Activated CD4-positive, alpha-beta memory T cell treated with anti-CD3 and anti-CD28 coated beads for 36 hours (primary cell): Measurements from ENCODE around the gene TERF2IP. TPM values are rescaled to one million over a fixed set of nuclear protein-coding genes. Genes with fewer than 3 reads are reported as not detected.

Experiments used
- CTCF ChIA-PET: fragments of 350-600 bp; sonication (Branson Sonifier 250); formaldehyde crosslinking; loops from one replicate; lab custom pipeline; 2021; ENCODE audit warnings: antibody characterized with exemption, inconsistent platforms; lab: Charles Lee
- POLR2A ChIA-PET: fragments of 350-600 bp; sonication (Branson Sonifier 250); formaldehyde crosslinking; loops from one replicate; lab custom pipeline; 2021; ENCODE audit warnings: antibody characterized with exemption; lab: Charles Lee
- DNase-seq: peaks from one replicate; pipeline ENCODE4 v3.0.0-alpha.2; 2020
- H3K27ac Mint-ChIP-seq: one replicate; pipeline ENCODE4 v1.8.0; 2021; ENCODE audit warnings: mixed read lengths
- H3K27me3 Mint-ChIP-seq: one replicate; pipeline ENCODE4 v1.8.0; 2021; ENCODE audit warnings: mixed read lengths
- H3K36me3 Mint-ChIP-seq: one replicate; pipeline ENCODE4 v1.8.0; 2021; ENCODE audit warnings: mixed read lengths
- H3K4me1 Mint-ChIP-seq: one replicate; pipeline ENCODE4 v1.8.0; 2021; ENCODE audit warnings: low read depth, mixed read lengths
- H3K4me3 Mint-ChIP-seq: one replicate; pipeline ENCODE4 v1.8.0; 2021; ENCODE audit warnings: mild to moderate bottlenecking, mixed read lengths
- H3K9me3 Mint-ChIP-seq: one replicate; pipeline ENCODE4 v1.8.0; 2021; ENCODE audit warnings: mixed read lengths
- intact Hi-C: fragments of 100-400 bp; cut with micrococcal nuclease; formaldehyde crosslinking; loops from one replicate; pipeline ENCODE4 v1.15.1; 2023
- total RNA-seq, 2 experiments: library from RNA; stranded (reverse); gene quantifications; one replicate each; pipeline ENCODE4 v1.2.3, GENCODE V29; 2021

The TERF2IP gene
- total RNA-seq, 2 experiments from 2014 or later: 80.3 to 85.1 TPM

GRCh38 chr16:75640598-75640997 is 7.0 kb upstream of the TERF2IP start:
- CTCF ChIA-PET: interaction anchor here (1.8 kb wide), 1 partner anchor 176 kb away, joined by 4 read pairs; the partner anchor contains the start of gene TMEM170A

GRCh38 chr16:75644240-75645012 is 3.1 kb upstream of the TERF2IP start:
- POLR2A ChIA-PET: interaction anchor here (1.4 kb wide), 2 partner anchors 14 to 21 kb away, joined by 3 to 6 read pairs; partner anchors contain the start of gene ADAT1
- Mint-ChIP-seq H3K9me3 (no peaks in the 10 kb centered on the region), H3K36me3 (peaks cover 56% of the 10 kb centered on the region), H3K4me3 (peak overlapping the region; percentile 51), H3K27ac (peak overlapping the region; percentile 69), H3K4me1 (peaks cover 44% of the 10 kb centered on the region), H3K27me3 (no peaks in the 10 kb centered on the region)
- no peak for DNase-seq
- CTCF ChIA-PET: interaction anchor here (0.6 to 2.1 kb wide), 5 partner anchors 18 to 179 kb away, joined by 3 to 6 read pairs (median 4); partner anchors contain the start of gene TMEM170A
- intact Hi-C loops: loop anchor here (5.0 to 10.0 kb wide), 2 partner anchors 977 to 1350 kb away; partner anchors contain the start of genes PSMD7 and RFWD3

More at GRCh38 chr16:75640598-75640997, 7.0 kb upstream of the TERF2IP start:
- Mint-ChIP-seq H3K27me3 (no peaks in the 10 kb centered on the region), H3K4me3 (no peak overlapping the region), H3K9me3 (no peaks in the 10 kb centered on the region), H3K4me1 (peaks cover 40% of the 10 kb centered on the region), H3K36me3 (peaks cover 68% of the 10 kb centered on the region), H3K27ac (no peak overlapping the region)
- POLR2A ChIA-PET: no interaction called here
- DNase-seq: no peak
- intact Hi-C loops: loop anchor here (10.0 kb wide), 1 partner anchor 1346 kb away; the partner anchor contains the start of gene PSMD7

DNA sequence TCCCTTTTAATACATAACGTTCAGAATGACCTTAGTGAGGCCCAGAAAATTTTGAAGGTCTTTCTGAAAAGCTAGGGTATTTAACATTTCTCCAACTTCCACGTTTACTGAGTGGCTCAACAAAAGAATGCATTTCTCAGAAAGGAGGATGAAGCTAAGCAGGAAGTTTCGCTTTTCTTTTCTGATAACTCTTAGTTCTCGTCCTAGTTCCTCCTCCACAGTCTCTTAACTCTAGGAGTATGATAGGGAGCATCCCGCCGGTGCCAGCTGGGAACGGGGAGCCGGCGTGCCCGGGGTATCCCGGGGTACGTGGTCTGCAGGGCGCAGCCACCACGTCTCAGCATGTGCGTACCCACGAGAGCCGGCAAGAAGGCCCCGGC is 471 bp upstream of the TERF2IP start:
- ChIA-PET CTCF (interaction anchor here (0.8 to 6.4 kb wide), 9 partner anchors 8 to 447 kb away, joined by 3 to 35 read pairs (median 4); partner anchors contain the start of genes ADAT1 and TMEM170A), POLR2A (interaction anchor here (0.7 to 5.0 kb wide), 17 partner anchors 9 to 1544 kb away, joined by 3 to 83 read pairs (median 5); partner anchors contain the start of genes ADAT1, CFDP1, MON1B and TMEM170A)
- Mint-ChIP-seq H3K4me1 (peaks cover 55% of the 10 kb centered on the region), H3K27me3 (no peaks in the 10 kb centered on the region), H3K27ac (peak overlapping the region; percentile 98), H3K4me3 (peak overlapping the region; percentile 94), H3K9me3 (no peaks in the 10 kb centered on the region), H3K36me3 (peaks cover 49% of the 10 kb centered on the region)
- DNase-seq: no peak
- intact Hi-C loops: loop anchor here (1.0 to 10.0 kb wide), 8 partner anchors 24 to 1544 kb away; partner anchors contain the start of genes ADAT1, MON1B, PSMD7 and RFWD3

- no peaks in the 10 kb centered on the region for H3K27me3 Mint-ChIP-seq
- H3K4me3 Mint-ChIP-seq: peak overlapping the region; percentile 94
- H3K36me3 Mint-ChIP-seq: peaks cover 42% of the 10 kb centered on the region
- peaks cover 57% of the 10 kb centered on the region for H3K4me1 Mint-ChIP-seq
- ChIA-PET POLR2A (interaction anchor here (0.6 to 5.0 kb wide), 16 partner anchors 11 to 1543 kb away, joined by 3 to 83 read pairs (median 4); partner anchors contain the start of genes ADAT1, CFDP1 and MON1B), CTCF (interaction anchor here (0.5 to 6.4 kb wide), 15 partner anchors 12 to 449 kb away, joined by 3 to 35 read pairs (median 4); partner anchors contain the start of genes ADAT1, GABARAPL2, TMEM170A and TMEM231)
- DNase-seq: peak; percentile 91
- no peaks in the 10 kb centered on the region for H3K9me3 Mint-ChIP-seq
- intact Hi-C loops: loop anchor here (1.0 to 10.0 kb wide), 4 partner anchors 131 to 1354 kb away; partner anchors contain the start of genes CFDP1, PSMD7 and RFWD3
- peak overlapping the region; percentile 98 for H3K27ac Mint-ChIP-seq
These were observed 898 bp downstream of the TERF2IP start for GRCh38 chr16:75648265-75649076.

- intact Hi-C loops: no loop called here
- no peaks in the 10 kb centered on the region for H3K27me3 Mint-ChIP-seq
- peak overlapping the region; percentile 80 for H3K27ac Mint-ChIP-seq
- ChIA-PET CTCF (interaction anchor here (0.7 to 0.9 kb wide), 2 partner anchors 137 to 189 kb away, joined by 3 read pairs; no protein-coding TSS in a partner anchor), POLR2A (no interaction called here)
- peaks cover 45% of the 10 kb centered on the region for H3K4me1 Mint-ChIP-seq
- peaks cover 38% of the 10 kb centered on the region for H3K36me3 Mint-ChIP-seq
- DNase-seq: no peak
- no peaks in the 10 kb centered on the region for H3K9me3 Mint-ChIP-seq
- H3K4me3 Mint-ChIP-seq: no peak overlapping the region
These were observed 6.3 kb downstream of the TERF2IP start for GRCh38 chr16:75653922-75654321.

DNA sequence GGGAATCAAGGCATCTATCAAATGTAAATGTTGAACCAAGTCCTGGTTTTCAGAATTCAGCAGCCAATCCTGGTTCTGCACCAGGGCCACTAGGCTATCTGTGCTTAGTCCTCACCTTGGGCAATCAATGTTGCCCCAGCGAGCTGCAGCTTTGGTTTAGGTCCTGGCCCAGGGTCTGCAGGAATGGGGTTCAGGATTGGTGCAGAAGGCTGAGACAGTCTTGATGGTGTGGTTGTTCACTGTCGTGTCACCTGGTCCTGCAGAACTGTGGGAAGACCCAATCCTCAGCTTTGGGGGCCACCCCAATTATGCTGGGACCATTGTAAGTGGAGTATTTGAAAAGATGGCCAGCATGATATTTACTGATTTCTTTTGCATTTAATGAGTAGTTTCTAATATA is 10.6 kb downstream of the TERF2IP start:
- H3K27ac Mint-ChIP-seq: no peak overlapping the region
- POLR2A ChIA-PET: interaction anchor here (1.9 kb wide), 1 partner anchor 36 kb away, joined by 6 read pairs; the partner anchor contains the start of gene ADAT1
- H3K36me3 Mint-ChIP-seq: peaks cover 24% of the 10 kb centered on the region

GRCh38 chr16:75660321-75660720 is 12.7 kb downstream of the TERF2IP start:
- ChIA-PET CTCF (no interaction called here), POLR2A (no interaction called here)
- intact Hi-C loops: no loop called here
- Mint-ChIP-seq H3K9me3 (no peaks in the 10 kb centered on the region), H3K4me1 (peaks cover 8% of the 10 kb centered on the region), H3K27me3 (no peaks in the 10 kb centered on the region), H3K4me3 (no peak overlapping the region), H3K36me3 (peaks cover 14% of the 10 kb centered on the region), H3K27ac (no peak overlapping the region)
- no peak for DNase-seq

More for the DNA sequence above, 10.6 kb downstream of the TERF2IP start:
- no peak overlapping the region for H3K4me3 Mint-ChIP-seq
- H3K27me3 Mint-ChIP-seq: no peaks in the 10 kb centered on the region
- no peaks in the 10 kb centered on the region for H3K9me3 Mint-ChIP-seq
- CTCF ChIA-PET: no interaction called here
- peaks cover 18% of the 10 kb centered on the region for H3K4me1 Mint-ChIP-seq
- intact Hi-C loops: no loop called here
- DNase-seq: no peak

- H3K4me1 Mint-ChIP-seq: peaks cover 7% of the 10 kb centered on the region
- no peak overlapping the region for H3K4me3 Mint-ChIP-seq
- no peak overlapping the region for H3K27ac Mint-ChIP-seq
- H3K9me3 Mint-ChIP-seq: no peaks in the 10 kb centered on the region
- H3K36me3 Mint-ChIP-seq: peaks cover 14% of the 10 kb centered on the region
- ChIA-PET CTCF (no interaction called here), POLR2A (no interaction called here)
- no peak for DNase-seq
- intact Hi-C loops: no loop called here
- H3K27me3 Mint-ChIP-seq: no peaks in the 10 kb centered on the region
These were observed 13.2 kb downstream of the TERF2IP start for GRCh38 chr16:75660726-75661302.

GRCh38 chr16:75667503-75667902 is 19.9 kb downstream of the TERF2IP start:
- CTCF ChIA-PET: no interaction called here

GRCh38 chr16:75676909-75677308 is 29.3 kb downstream of the TERF2IP start, which contains the start of gene CPHXL2:
Gene CPHXL2 (minus strand): TSS chr16:75677009. CDS start chr16:75676999, 10 bp downstream.
- CTCF ChIA-PET: interaction anchor here (0.8 kb wide), 1 partner anchor 1494 kb away, joined by 3 read pairs; no protein-coding TSS in a partner anchor
- intact Hi-C loops: no loop called here
- POLR2A ChIA-PET: no interaction called here
- H3K27ac Mint-ChIP-seq: no peak within 1 kb of the TSS
- no peak for DNase-seq
- H3K36me3 Mint-ChIP-seq: no peaks in the 10 kb centered on the region
- H3K27me3 Mint-ChIP-seq: no peaks in the 10 kb centered on the region
- no peaks in the 10 kb centered on the region for H3K4me1 Mint-ChIP-seq
- H3K9me3 Mint-ChIP-seq: no peaks in the 10 kb centered on the region
- no peak within 1 kb of the TSS for H3K4me3 Mint-ChIP-seq

More at GRCh38 chr16:75667503-75667902, 19.9 kb downstream of the TERF2IP start:
- intact Hi-C loops: no loop called here
- Mint-ChIP-seq H3K9me3 (no peaks in the 10 kb centered on the region), H3K36me3 (no peaks in the 10 kb centered on the region), H3K27me3 (no peaks in the 10 kb centered on the region), H3K4me1 (no peaks in the 10 kb centered on the region), H3K4me3 (no peak overlapping the region), H3K27ac (no peak overlapping the region)
- POLR2A ChIA-PET: no interaction called here
- DNase-seq: no peak

GRCh38 chr16:75679366-75679765 is 31.8 kb downstream of the TERF2IP start:
- no peak overlapping the region for H3K4me3 Mint-ChIP-seq
- ChIA-PET CTCF (no interaction called here), POLR2A (no interaction called here)
- H3K27ac Mint-ChIP-seq: no peak overlapping the region
- H3K36me3 Mint-ChIP-seq: no peaks in the 10 kb centered on the region
- DNase-seq: no peak
- H3K27me3 Mint-ChIP-seq: no peaks in the 10 kb centered on the region
- intact Hi-C loops: no loop called here
- H3K4me1 Mint-ChIP-seq: no peaks in the 10 kb centered on the region
- no peaks in the 10 kb centered on the region for H3K9me3 Mint-ChIP-seq
